Measurements from ENCODE around the gene TBC1D17. TPM values are rescaled to one million over a fixed set of nuclear protein-coding genes. Genes with fewer than 3 reads are reported as not detected.

TBC1D17 gene
- total and polyA plus RNA-seq, 7 experiments from 2014 or later, result 11.6 to 106 (median 50.7) TPM

DNA sequence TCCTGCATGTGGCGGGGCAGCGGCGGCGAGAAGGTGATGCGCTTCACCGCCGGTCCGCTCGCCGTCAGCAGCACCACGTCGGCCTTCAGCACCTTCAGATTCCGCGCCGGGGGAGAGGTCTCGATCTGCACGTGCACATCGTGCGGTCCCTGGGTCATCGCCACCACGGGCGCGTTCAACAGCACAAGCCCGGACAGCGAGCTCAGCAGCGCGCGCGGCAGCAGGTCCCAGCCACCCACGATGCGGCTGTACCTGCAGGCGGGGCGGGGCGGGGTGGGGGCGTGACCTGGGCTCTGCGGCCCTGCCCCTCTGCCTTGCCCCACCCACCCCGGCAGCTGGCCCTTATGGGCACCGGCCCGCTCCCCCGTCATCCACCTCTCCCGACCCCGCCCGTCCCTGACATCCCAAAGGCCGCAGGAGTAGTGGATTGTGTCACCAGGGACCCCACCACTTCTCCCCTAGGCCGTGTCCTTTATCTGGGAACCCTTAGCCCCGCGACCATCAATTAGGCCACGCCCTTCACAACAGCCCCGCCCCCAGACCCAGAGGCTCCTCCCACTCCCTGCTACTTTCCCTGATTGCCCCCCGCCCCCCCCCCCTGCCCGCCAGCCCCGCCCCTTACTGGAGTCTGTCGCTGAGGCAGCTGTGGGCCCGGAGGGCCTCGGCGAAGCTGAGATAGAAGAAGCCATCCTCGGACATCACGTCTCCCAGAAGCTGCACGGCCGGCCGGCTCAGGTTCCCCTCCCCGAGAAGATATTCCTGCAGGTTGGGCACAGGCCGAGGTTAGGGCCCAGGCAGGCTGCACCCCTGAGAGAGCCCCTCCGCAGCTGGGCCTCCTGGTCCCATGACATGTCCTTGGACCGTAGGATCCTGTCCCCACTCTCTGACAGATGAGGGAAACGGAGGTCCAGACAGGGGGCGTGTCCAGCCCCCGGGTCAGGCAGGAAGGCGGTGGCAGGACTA lies 13.1 kb downstream of the TBC1D17 start:
- peak overlapping the region; percentile 69 for H3K4me3 ChIP-seq (ENCODE audit: low read length)
- CTCF ChIA-PET, result interaction anchor here (0.6 to 1.2 kb wide), 3 partner anchors 9 to 565 kb away, joined by 3 read pairs; no protein-coding TSS in a partner anchor
- H3K36me3 ChIP-seq (ENCODE audit: control insufficient read depth in 2 of 3, insufficient read depth in 3 of 3, low read length in 3 of 3), result peaks cover 0 to 5% (median 0%) of the 10 kb centered on the region in 3 experiments
- no peaks in the 10 kb centered on the region for H3K27me3 ChIP-seq (ENCODE audit: control insufficient read depth in 2 of 2, insufficient read depth in 2 of 2, low read length in 2 of 2)
- no peaks in the 10 kb centered on the region for H3K27me3 Mint-ChIP-seq
- peak overlapping the region in 5 of 9 donors; percentile 25 to 79 (median 51) for H3K27ac Mint-ChIP-seq
- peak; percentile 86 for ATAC-seq
- peaks cover 0 to 6% (median 0%) of the 10 kb centered on the region in 5 donors for H3K36me3 Mint-ChIP-seq
- H3K4me1 ChIP-seq (ENCODE audit: control insufficient read depth in 2 of 2, insufficient read depth in 2 of 2, low read length in 2 of 2), result peaks cover 0 to 5% of the 10 kb centered on the region in 2 donors
- peak in 7 of 9 donors; percentile 38 to 64 (median 48) for DNase-seq
- H3K9me3 Mint-ChIP-seq, result no peaks in the 10 kb centered on the region
- H3K4me1 Mint-ChIP-seq, result peaks cover 0 to 19% (median 3%) of the 10 kb centered on the region in 7 donors
- H3K27ac ChIP-seq (ENCODE audit: low read depth, low read length), result no peak overlapping the region
- H3K4me3 Mint-ChIP-seq, result peak overlapping the region; percentile 70 to 84 (median 79)
- H3K9me3 ChIP-seq (ENCODE audit: control insufficient read depth in 2 of 3, low read length in 3 of 3), result no peaks in the 10 kb centered on the region
- intact Hi-C loops (cut with micrococcal nuclease), result loop anchor here (1.0 to 5.0 kb wide), 5 partner anchors 13 to 173 kb away; partner anchors contain the start of genes AKT1S1 (in 2 of the 2), TBC1D17 (in 2 of the 2), ATF5 (in 1 of the 2) and FUZ (in 1 of the 2)
- POLR2A ChIA-PET, result interaction anchor here (1.0 to 1.5 kb wide), 2 partner anchors 14 to 38 kb away, joined by 6 read pairs; partner anchors contain the start of genes AKT1S1, ATF5, NUP62 and TBC1D17

DNA sequence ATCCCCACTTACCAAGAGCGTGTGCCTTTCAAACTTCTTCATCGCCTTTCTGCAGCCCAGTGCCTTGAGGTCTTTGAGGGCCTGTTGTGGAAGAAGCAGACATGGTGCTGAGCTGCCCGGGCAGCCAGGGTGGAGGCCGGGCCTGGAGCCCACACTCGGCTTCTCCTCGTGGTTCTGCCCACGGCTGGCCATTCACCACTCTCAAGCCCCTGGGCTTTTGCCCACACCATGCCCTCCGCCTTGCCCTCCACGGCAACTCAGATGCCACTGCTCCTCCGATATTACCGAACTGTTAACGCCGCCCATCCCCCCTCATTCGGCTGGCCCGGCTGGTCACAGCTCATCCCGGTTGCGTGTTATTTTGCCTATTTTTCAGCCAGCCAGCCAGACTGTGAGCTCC lies 13.9 kb downstream of the TBC1D17 start:
- no peaks in the 10 kb centered on the region for H3K9me3 Mint-ChIP-seq
- intact Hi-C loops (cut with micrococcal nuclease), result loop anchor here in 1 of 2 donors (2.0 to 5.0 kb wide), 2 partner anchors 79 to 174 kb away; partner anchors contain the start of gene FUZ
- POLR2A ChIA-PET, result no interaction called here

GRCh38 chr19:49892716-49893115 lies 15.2 kb downstream of the TBC1D17 start:
- peaks cover 0 to 6% (median 0%) of the 10 kb centered on the region in 5 donors for H3K36me3 Mint-ChIP-seq
- H3K4me1 Mint-ChIP-seq, result peaks cover 15 to 39% (median 20%) of the 10 kb centered on the region in 7 donors
- ChIA-PET CTCF (no interaction called here), POLR2A (interaction anchor here (1.6 kb wide), 1 partner anchor 16 kb away, joined by 5 read pairs; the partner anchor contains the start of genes AKT1S1 and TBC1D17)
- no peaks in the 10 kb centered on the region for H3K9me3 ChIP-seq (ENCODE audit: control insufficient read depth in 2 of 3, low read length in 3 of 3)
- intact Hi-C loops (cut with micrococcal nuclease), result loop anchor here in 1 of 2 donors (5.0 kb wide), 1 partner anchor 175 kb away; no protein-coding TSS in a partner anchor
- ATAC-seq (no peak), DNase-seq (no peak)
- H3K27ac ChIP-seq (ENCODE audit: low read depth, low read length), result no peak overlapping the region
- no peaks in the 10 kb centered on the region for H3K27me3 ChIP-seq (ENCODE audit: control insufficient read depth in 2 of 2, insufficient read depth in 2 of 2, low read length in 2 of 2)
- peak overlapping the region in 4 of 9 donors; percentile 41 to 56 (median 48) for H3K27ac Mint-ChIP-seq
- H3K9me3 Mint-ChIP-seq, result no peaks in the 10 kb centered on the region
- peaks cover 0 to under 1% (median 0%) of the 10 kb centered on the region in 3 experiments for H3K36me3 ChIP-seq (ENCODE audit: control insufficient read depth in 2 of 3, insufficient read depth in 3 of 3, low read length in 3 of 3)
- H3K4me3 Mint-ChIP-seq, result peak overlapping the region in 5 of 10 donors; percentile 4 to 54 (median 30)
- no peak overlapping the region for H3K4me3 ChIP-seq (ENCODE audit: low read length)
- peaks cover 17 to 22% of the 10 kb centered on the region in 2 donors for H3K4me1 ChIP-seq (ENCODE audit: control insufficient read depth in 2 of 2, insufficient read depth in 2 of 2, low read length in 2 of 2)
- H3K27me3 Mint-ChIP-seq, result no peaks in the 10 kb centered on the region

More for the DNA sequence above, 13.9 kb downstream of the TBC1D17 start:
- ATAC-seq (no peak), DNase-seq (no peak)
- Histone ChIP-seq H3K27me3 (ENCODE audit: control insufficient read depth in 2 of 2, insufficient read depth in 2 of 2, low read length in 2 of 2) (no peaks in the 10 kb centered on the region), H3K27ac (ENCODE audit: low read depth, low read length) (no peak overlapping the region), H3K36me3 (ENCODE audit: control insufficient read depth in 2 of 3, insufficient read depth in 3 of 3, low read length in 3 of 3) (peaks cover 0 to 5% (median 0%) of the 10 kb centered on the region in 3 experiments), H3K4me3 (ENCODE audit: low read length) (no peak overlapping the region), H3K9me3 (ENCODE audit: control insufficient read depth in 2 of 3, low read length in 3 of 3) (no peaks in the 10 kb centered on the region), H3K4me1 (ENCODE audit: control insufficient read depth in 2 of 2, insufficient read depth in 2 of 2, low read length in 2 of 2) (peaks cover 4 to 8% of the 10 kb centered on the region in 2 donors)
- Mint-ChIP-seq H3K36me3 (peaks cover 0 to 6% (median 0%) of the 10 kb centered on the region in 5 donors), H3K27me3 (no peaks in the 10 kb centered on the region), H3K4me3 (peak overlapping the region in 4 of 10 donors; percentile 17 to 79 (median 32)), H3K27ac (peak overlapping the region in 2 of 9 donors; percentile 36 to 52), H3K4me1 (peaks cover 3 to 25% (median 7%) of the 10 kb centered on the region in 7 donors)
- CTCF ChIA-PET, result no interaction called here

DNA sequence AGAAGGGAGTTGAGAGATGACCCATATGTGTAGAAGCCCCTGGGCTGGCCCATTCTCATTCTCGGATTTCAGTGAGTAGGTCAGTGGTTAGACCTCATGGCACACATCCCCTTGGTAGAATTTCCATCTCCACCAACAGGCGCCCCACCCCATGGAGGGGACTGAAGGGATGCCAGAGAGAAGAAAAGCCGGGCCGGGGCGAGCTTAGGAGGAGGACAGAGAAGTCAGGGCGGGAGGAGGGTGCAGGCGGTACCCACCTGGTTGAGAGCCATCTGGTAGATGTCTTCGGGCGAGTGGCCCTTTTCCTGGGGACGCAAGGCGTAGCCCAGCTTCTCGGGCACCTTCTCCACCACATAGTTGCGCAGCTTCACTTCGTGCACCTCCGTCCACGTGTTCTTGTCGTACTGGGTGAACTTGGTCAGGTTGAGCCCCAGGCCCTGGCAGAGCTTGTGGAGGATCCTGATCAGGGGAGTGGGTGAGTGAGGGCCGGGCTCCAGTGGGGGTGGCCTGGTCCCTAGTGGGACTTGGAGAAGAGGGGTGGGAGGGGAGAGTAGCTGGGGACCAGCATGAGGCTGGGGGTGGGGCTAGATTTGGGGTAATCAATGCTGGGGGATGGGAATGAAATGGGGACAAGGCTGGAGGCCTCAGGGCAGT lies 16.6 kb downstream of the TBC1D17 start:
- peaks cover 18 to 25% of the 10 kb centered on the region in 2 donors for H3K4me1 ChIP-seq (ENCODE audit: control insufficient read depth in 2 of 2, insufficient read depth in 2 of 2, low read length in 2 of 2)

DNA sequence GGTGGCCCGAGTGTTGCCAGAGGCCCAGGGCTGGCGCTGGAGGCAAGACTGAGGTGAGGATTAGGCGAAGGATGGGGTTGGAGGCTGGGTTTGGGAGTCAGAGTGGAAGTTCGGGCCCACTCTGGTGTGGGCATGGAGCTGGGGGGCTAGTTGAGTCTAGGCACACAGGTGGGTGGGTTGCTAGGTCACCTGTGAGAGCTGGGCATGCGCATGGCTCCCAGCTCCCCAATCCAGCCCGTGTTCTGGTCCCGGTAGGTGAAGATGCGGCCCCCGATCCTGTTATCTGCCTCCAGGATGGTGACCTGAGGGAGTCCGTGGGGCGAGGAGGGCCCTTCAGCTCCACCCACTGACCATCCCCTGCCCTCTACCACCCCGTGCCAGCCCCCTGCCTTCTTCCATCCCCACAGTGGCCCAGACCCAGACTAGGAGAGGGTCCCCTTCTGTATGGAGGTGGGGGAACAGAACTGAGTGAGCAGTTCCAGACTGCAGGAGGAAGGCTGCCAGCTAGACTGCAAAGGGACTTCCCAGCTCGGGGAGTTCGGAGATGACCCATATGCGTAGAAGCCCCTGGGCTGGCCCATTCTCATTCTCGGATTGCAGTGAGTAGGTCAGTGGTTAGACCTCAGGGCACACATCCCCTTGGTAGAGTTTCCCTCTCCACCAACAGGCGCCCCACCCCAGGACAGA lies 17.5 kb downstream of the TBC1D17 start:
- H3K36me3 Mint-ChIP-seq, result peaks cover 0 to 2% (median 0%) of the 10 kb centered on the region in 5 donors
- CTCF ChIA-PET, result no interaction called here
- H3K36me3 ChIP-seq (ENCODE audit: control insufficient read depth in 2 of 3, insufficient read depth in 3 of 3, low read length in 3 of 3), result no peaks in the 10 kb centered on the region
- H3K27ac ChIP-seq (ENCODE audit: low read depth, low read length), result no peak overlapping the region
- no peak overlapping the region for H3K4me3 ChIP-seq (ENCODE audit: low read length)
- ATAC-seq (no peak), DNase-seq (no peak)
- peaks cover 18 to 19% of the 10 kb centered on the region in 2 donors for H3K4me1 ChIP-seq (ENCODE audit: control insufficient read depth in 2 of 2, insufficient read depth in 2 of 2, low read length in 2 of 2)
- POLR2A ChIA-PET, result interaction anchor here (0.8 to 1.2 kb wide), 3 partner anchors 11 to 35 kb away, joined by 3 to 7 read pairs (median 3); partner anchors contain the start of genes AKT1S1, NUP62 and TBC1D17
- no peaks in the 10 kb centered on the region for H3K9me3 Mint-ChIP-seq
- intact Hi-C loops (cut with micrococcal nuclease), result loop anchor here in 1 of 2 donors (5.0 kb wide), 1 partner anchor 178 kb away; no protein-coding TSS in a partner anchor
- H3K9me3 ChIP-seq (ENCODE audit: control insufficient read depth in 2 of 3, low read length in 3 of 3), result no peaks in the 10 kb centered on the region
- no peaks in the 10 kb centered on the region for H3K27me3 Mint-ChIP-seq
- peak overlapping the region in 4 of 9 donors; percentile 26 to 77 (median 61) for H3K27ac Mint-ChIP-seq
- peak overlapping the region in 2 of 10 donors; percentile 32 to 51 for H3K4me3 Mint-ChIP-seq
- H3K4me1 Mint-ChIP-seq, result peaks cover 15 to 46% (median 23%) of the 10 kb centered on the region in 7 donors
- no peaks in the 10 kb centered on the region for H3K27me3 ChIP-seq (ENCODE audit: control insufficient read depth in 2 of 2, insufficient read depth in 2 of 2, low read length in 2 of 2)

More for the DNA sequence above, 16.6 kb downstream of the TBC1D17 start:
- H3K27ac ChIP-seq (ENCODE audit: low read depth, low read length), result no peak overlapping the region
- no peaks in the 10 kb centered on the region for H3K36me3 ChIP-seq (ENCODE audit: control insufficient read depth in 2 of 3, insufficient read depth in 3 of 3, low read length in 3 of 3)
- DNase-seq, result no peak
- H3K9me3 ChIP-seq (ENCODE audit: control insufficient read depth in 2 of 3, low read length in 3 of 3), result no peaks in the 10 kb centered on the region
- POLR2A ChIA-PET, result interaction anchor here (0.8 to 1.6 kb wide), 3 partner anchors 17 to 34 kb away, joined by 3 to 7 read pairs (median 5); partner anchors contain the start of genes AKT1S1 and TBC1D17
- no peaks in the 10 kb centered on the region for H3K27me3 Mint-ChIP-seq
- intact Hi-C loops (cut with micrococcal nuclease), result loop anchor here in 1 of 2 donors (5.0 kb wide), 1 partner anchor 177 kb away; no protein-coding TSS in a partner anchor
- peak overlapping the region in 1 of 10 donors; percentile 51 for H3K4me3 Mint-ChIP-seq
- ATAC-seq, result no peak
- CTCF ChIA-PET, result no interaction called here
- no peaks in the 10 kb centered on the region for H3K27me3 ChIP-seq (ENCODE audit: control insufficient read depth in 2 of 2, insufficient read depth in 2 of 2, low read length in 2 of 2)
- H3K36me3 Mint-ChIP-seq, result peaks cover 0 to 3% (median 0%) of the 10 kb centered on the region in 5 donors
- peak overlapping the region in 1 of 9 donors; percentile 77 for H3K27ac Mint-ChIP-seq
- H3K4me1 Mint-ChIP-seq, result peaks cover 15 to 46% (median 23%) of the 10 kb centered on the region in 7 donors
- H3K9me3 Mint-ChIP-seq, result no peaks in the 10 kb centered on the region
- H3K4me3 ChIP-seq (ENCODE audit: low read length), result no peak overlapping the region
